A549 (cell line): Measurements from ENCODE around the gene FAM118B. TPM values are rescaled to one million over a fixed set of nuclear protein-coding genes. Genes with fewer than 3 reads are reported as not detected.

Experiments
- ATAC-seq, 2 experiments: fragments of 200-7000 bp in 1 of 2; fragments of >200 bp in 1 of 2; cut with Nextera tagmentation in 1 of 2; cut with Tn5 transposase in 1 of 2; 3 replicates each; pipeline versions ENCODE4 v1.8.0 to v1.9.1; 2018 to 2020; ENCODE audit warnings: mild to moderate bottlenecking in 1 of 2, moderate library complexity in 1 of 2
- CTCF ChIA-PET: fragments of 300-600 bp; sonication (Branson Sonifier 250); formaldehyde crosslinking; extraction: SDS; loops from one replicate; lab custom pipeline; 2021; ENCODE audit warnings: antibody characterized with exemption, inconsistent platforms; lab: Yijun Ruan, JAX
- POLR2A ChIA-PET: fragments of 350-600 bp; formaldehyde crosslinking; extraction: SDS; loops from one replicate; lab custom pipeline; 2021; ENCODE audit warnings: antibody characterized with exemption, inconsistent platforms; lab: Yijun Ruan, JAX
- DNase-seq, 2 experiments: peaks; one replicate each; pipeline versions ENCODE4 v3.0.0 to v3.0.0-alpha.2; 2011 to 2016; ENCODE audit warnings: low read depth in 1 of 2, low spot score in 1 of 2
- FAIRE-seq: peaks from 2 replicates; lab custom pipeline; 2011; peaks lifted over from hg19 to GRCh38; lab: Jason Lieb, UNC
- H3K27ac ChIP-seq, 2 experiments: fragments of >200 bp; sonication (Bioruptor Twin); formaldehyde crosslinking; 3 replicates each; pipeline ENCODE4 v1.5.1; 2016 to 2017
- H3K4me1 ChIP-seq: fragments of >200 bp; sonication (Bioruptor Twin); formaldehyde crosslinking; 3 replicates; pipeline ENCODE4 v1.6.1; 2016
- H3K4me2 ChIP-seq: fragments of >200 bp; sonication (Bioruptor Twin); formaldehyde crosslinking; 3 replicates; pipeline ENCODE4 v1.6.1; 2016
- H3K4me3 ChIP-seq: fragments of >200 bp; sonication (Bioruptor Twin); formaldehyde crosslinking; 3 replicates; pipeline ENCODE4 v1.5.1; 2016
- H3K9me3 ChIP-seq: fragments of >200 bp; sonication (Bioruptor Twin); formaldehyde crosslinking; 3 replicates; pipeline ENCODE4 v1.6.1; 2016
- CBX2 ChIP-seq: fragments of 200-600 bp; sonication (generic); IDR thresholded peaks from 2 replicates; pipeline ENCODE4 v1.6.1; 2016; ENCODE audit warnings: low read depth, mild to moderate bottlenecking, borderline replicate concordance
- CHD4 ChIP-seq: fragments of 200-600 bp; sonication (generic); IDR thresholded peaks from 2 replicates; pipeline ENCODE4 v1.6.1; 2016; ENCODE audit warnings: antibody characterized with exemption, mild to moderate bottlenecking, borderline replicate concordance
- E2F6 ChIP-seq: IDR thresholded peaks from 2 replicates; pipeline ENCODE4 v1.6.1; 2012; ENCODE audit warnings: low read depth, borderline replicate concordance
- EHMT2 ChIP-seq: fragments of 200-600 bp; sonication (generic); IDR thresholded peaks from 2 replicates; pipeline ENCODE4 v1.6.1; 2016; ENCODE audit warnings: antibody characterized with exemption, low read depth, mild to moderate bottlenecking, moderate library complexity
- ELK1 ChIP-seq: fragments of 150-350 bp; IDR thresholded peaks from 2 replicates; pipeline ENCODE4 v1.6.1; 2014; ENCODE audit warnings: low read depth, mild to moderate bottlenecking, low read length
- EP300 ChIP-seq, 2 experiments: fragments of >200 bp; sonication (Bioruptor Twin); formaldehyde crosslinking; IDR thresholded peaks; 2 replicates in 1 of 2; 3 replicates in 1 of 2; pipeline ENCODE4 v1.6.1; 2016 to 2017
- HDAC2 ChIP-seq: fragments of 200-600 bp; sonication (generic); IDR thresholded peaks from 2 replicates; pipeline ENCODE4 v1.6.1; 2016
- HOXB13 ChIP-seq: fragments of 250-450 bp; sonication (Bioruptor Pico); IDR thresholded peaks from 2 replicates; pipeline ENCODE4 v1.5.0; 2020; ENCODE audit warnings: low read depth, mild to moderate bottlenecking, moderate library complexity
- HOXB5 ChIP-seq: fragments of 250-450 bp; sonication (Bioruptor Pico); IDR thresholded peaks from 2 replicates; pipeline ENCODE4 v1.5.0; 2020; ENCODE audit warnings: mild to moderate bottlenecking, moderate library complexity
- KDM5A ChIP-seq: fragments of 200-600 bp; sonication (generic); IDR thresholded peaks from 2 replicates; pipeline ENCODE4 v1.6.1; 2016; ENCODE audit warnings: antibody characterized with exemption, mild to moderate bottlenecking
- MAFK ChIP-seq: fragments of 450-650 bp; IDR thresholded peaks from 2 replicates; pipeline ENCODE4 v1.6.1; 2014; ENCODE audit not compliant: partially characterized antibody
- MAX ChIP-seq: IDR thresholded peaks from 2 replicates; pipeline ENCODE4 v1.6.1; 2012
- NR3C1 ChIP-seq: fragments of >200 bp; sonication (Bioruptor Twin); formaldehyde crosslinking; IDR thresholded peaks from 3 replicates; pipeline ENCODE4 v1.6.1; 2017
- PBX3 ChIP-seq: IDR thresholded peaks from 2 replicates; pipeline ENCODE4 v1.6.1; 2012
- RCOR1 ChIP-seq: fragments of 150-350 bp; IDR thresholded peaks from 2 replicates; pipeline ENCODE4 v1.6.1; 2014; ENCODE audit warnings: antibody characterized with exemption, low read length, low read depth
- SREBF2 ChIP-seq: fragments of 450-650 bp; IDR thresholded peaks from 2 replicates; pipeline ENCODE4 v1.6.1; 2014; ENCODE audit warnings: mild to moderate bottlenecking, moderate library complexity
- ZC3H11A ChIP-seq: fragments of 450-650 bp; IDR thresholded peaks from 2 replicates; pipeline ENCODE4 v1.6.1; 2014; ENCODE audit warnings: antibody characterized with exemption, mild to moderate bottlenecking
- ZFP36 ChIP-seq: fragments of 450-650 bp; IDR thresholded peaks from 2 replicates; pipeline ENCODE4 v1.6.1; 2014; ENCODE audit warnings: borderline replicate concordance; ENCODE audit not compliant: partially characterized antibody
- WGBS: methylation state at CpG from one replicate; pipeline ENCODE4 v1.1.6; 2017; ENCODE audit errors: missing lambda C conversion rate; 5-methylcytosine and 5-hydroxymethylcytosine counted together
- polyA plus RNA-seq, 4 experiments: library from polyadenylated mRNA; depleted of rRNA in 3 of 4; stranded (reverse); fragments of >200 nt; fragmentation: RNase III in 1 of 4; extraction: RNeasy Plus Mini Kit Qiagen cat#74134 plus additional on column Dnase treatment in 1 of 4; gene quantifications; 2 replicates in 3 of 4; 3 replicates in 1 of 4; pipeline ENCODE4 v1.2.3, GENCODE V29; 2011 to 2017
- TF ChIP-seq, protein P1 (sequence below): fragments of >200 bp; sonication (Bioruptor Twin); formaldehyde crosslinking; IDR thresholded peaks from 3 replicates; pipeline ENCODE4 v1.6.1; 2016
- TF ChIP-seq, protein P2 (sequence below): fragments of 200-600 bp; sonication (generic); IDR thresholded peaks from 2 replicates; pipeline ENCODE4 v1.6.1; 2016; ENCODE audit warnings: antibody characterized with exemption, mild to moderate bottlenecking, moderate library complexity

The FAM118B gene
- polyA plus RNA-seq, 2 of the 4 experiments (the other 2 are of a cell fraction), result 14.9 to 23.9 TPM

- peak; percentile 36 for TF ChIP-seq MAX
- TF ChIP-seq EHMT2, result no peak
- TF ChIP-seq, all 56 proteins: peak for 4
Observed at GRCh38 chr11:126282736-126283591, 71.4 kb downstream of the FAM118B start, which contains the start of gene TIRAP (continued).

DNA sequence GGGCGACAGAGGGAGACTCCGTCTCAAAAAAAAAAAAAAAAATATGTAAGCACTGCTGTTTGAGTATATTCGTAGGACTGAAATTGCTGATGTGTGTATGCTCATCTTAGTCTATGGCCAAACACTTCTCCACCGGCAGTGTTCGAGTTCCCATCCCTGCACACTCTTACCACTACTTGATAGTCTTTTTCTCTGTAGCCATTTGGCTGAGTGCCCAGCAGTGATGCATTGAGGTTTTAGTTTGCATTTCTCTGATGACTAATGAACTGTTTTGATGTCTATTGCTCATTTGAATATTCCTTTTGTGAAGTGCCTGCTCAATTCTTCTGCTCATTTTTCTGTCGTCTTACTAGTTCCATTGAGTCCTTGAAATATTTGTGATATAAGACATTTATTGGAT lies 73.2 kb downstream of the FAM118B start:
- TF ChIP-seq NR3C1 (no peak), RCOR1 (no peak), HOXB5 (CRISPR knock-in tag) (no peak), ZFP36 (no peak), EP300 (IDR thresholded peaks at IDR 0.05) (no peak), CHD4 (no peak), PBX3 (no peak), SREBF2 (no peak), KDM5A (no peak), HOXB13 (CRISPR knock-in tag) (no peak), MAFK (no peak), ZC3H11A (no peak), ELK1 (no peak), HDAC2 (no peak), E2F6 (no peak), CBX2 (no peak)
- TF ChIP-seq, protein P1, sequence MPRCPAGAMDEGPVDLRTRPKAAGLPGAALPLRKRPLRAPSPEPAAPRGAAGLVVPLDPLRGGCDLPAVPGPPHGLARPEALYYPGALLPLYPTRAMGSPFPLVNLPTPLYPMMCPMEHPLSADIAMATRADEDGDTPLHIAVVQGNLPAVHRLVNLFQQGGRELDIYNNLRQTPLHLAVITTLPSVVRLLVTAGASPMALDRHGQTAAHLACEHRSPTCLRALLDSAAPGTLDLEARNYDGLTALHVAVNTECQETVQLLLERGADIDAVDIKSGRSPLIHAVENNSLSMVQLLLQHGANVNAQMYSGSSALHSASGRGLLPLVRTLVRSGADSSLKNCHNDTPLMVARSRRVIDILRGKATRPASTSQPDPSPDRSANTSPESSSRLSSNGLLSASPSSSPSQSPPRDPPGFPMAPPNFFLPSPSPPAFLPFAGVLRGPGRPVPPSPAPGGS, result no peak
- TF ChIP-seq, protein P2, sequence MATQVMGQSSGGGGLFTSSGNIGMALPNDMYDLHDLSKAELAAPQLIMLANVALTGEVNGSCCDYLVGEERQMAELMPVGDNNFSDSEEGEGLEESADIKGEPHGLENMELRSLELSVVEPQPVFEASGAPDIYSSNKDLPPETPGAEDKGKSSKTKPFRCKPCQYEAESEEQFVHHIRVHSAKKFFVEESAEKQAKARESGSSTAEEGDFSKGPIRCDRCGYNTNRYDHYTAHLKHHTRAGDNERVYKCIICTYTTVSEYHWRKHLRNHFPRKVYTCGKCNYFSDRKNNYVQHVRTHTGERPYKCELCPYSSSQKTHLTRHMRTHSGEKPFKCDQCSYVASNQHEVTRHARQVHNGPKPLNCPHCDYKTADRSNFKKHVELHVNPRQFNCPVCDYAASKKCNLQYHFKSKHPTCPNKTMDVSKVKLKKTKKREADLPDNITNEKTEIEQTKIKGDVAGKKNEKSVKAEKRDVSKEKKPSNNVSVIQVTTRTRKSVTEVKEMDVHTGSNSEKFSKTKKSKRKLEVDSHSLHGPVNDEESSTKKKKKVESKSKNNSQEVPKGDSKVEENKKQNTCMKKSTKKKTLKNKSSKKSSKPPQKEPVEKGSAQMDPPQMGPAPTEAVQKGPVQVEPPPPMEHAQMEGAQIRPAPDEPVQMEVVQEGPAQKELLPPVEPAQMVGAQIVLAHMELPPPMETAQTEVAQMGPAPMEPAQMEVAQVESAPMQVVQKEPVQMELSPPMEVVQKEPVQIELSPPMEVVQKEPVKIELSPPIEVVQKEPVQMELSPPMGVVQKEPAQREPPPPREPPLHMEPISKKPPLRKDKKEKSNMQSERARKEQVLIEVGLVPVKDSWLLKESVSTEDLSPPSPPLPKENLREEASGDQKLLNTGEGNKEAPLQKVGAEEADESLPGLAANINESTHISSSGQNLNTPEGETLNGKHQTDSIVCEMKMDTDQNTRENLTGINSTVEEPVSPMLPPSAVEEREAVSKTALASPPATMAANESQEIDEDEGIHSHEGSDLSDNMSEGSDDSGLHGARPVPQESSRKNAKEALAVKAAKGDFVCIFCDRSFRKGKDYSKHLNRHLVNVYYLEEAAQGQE, result no peak
- Histone ChIP-seq H3K27ac (no peak overlapping the region), H3K4me3 (no peak overlapping the region), H3K9me3 (no peaks in the 10 kb centered on the region), H3K4me1 (peaks cover 15% of the 10 kb centered on the region; the same call in 2 of the 3 replicates), H3K4me2 (no peak overlapping the region; the same call in 2 of the 3 replicates)
- DNase-seq, result peak; percentile 19 to 48
- no peak for ATAC-seq
- 77% methylated on average over 6 of the region's 6 CpGs for WGBS
- no peak for FAIRE-seq
- CTCF ChIA-PET, result interaction anchor here (0.7 kb wide), 1 partner anchor 196 kb away, joined by 4 read pairs; no protein-coding TSS in a partner anchor
- POLR2A ChIA-PET, result no interaction called here
